ENCODE results near the gene ACOX3.

ACOX3 gene

GRCh38 chr4:8385106-8385505 lies 55.4 kb downstream of the ACOX3 start:
- TF ChIP-seq CTCF (IDR thresholded peaks at IDR 0.05; ENCODE audit: insufficient read depth, missing control alignments), result no peak
- DNase-seq (ENCODE audit: insufficient read length, low spot score) (no peak), FAIRE-seq (no peak)

- FAIRE-seq (no peak), DNase-seq (ENCODE audit: insufficient read length, low spot score) (no peak)
Measured at GRCh38 chr4:8384397-8385060, 56.0 kb downstream of the ACOX3 start.

GRCh38 chr4:8383451-8384160 lies 56.9 kb downstream of the ACOX3 start:
- no peak for TF ChIP-seq CTCF (IDR thresholded peaks at IDR 0.05; ENCODE audit: insufficient read depth, missing control alignments)
- FAIRE-seq (no peak), DNase-seq (ENCODE audit: insufficient read length, low spot score) (no peak)

More at GRCh38 chr4:8384397-8385060, 56.0 kb downstream of the ACOX3 start:
- TF ChIP-seq CTCF (IDR thresholded peaks at IDR 0.05; ENCODE audit: insufficient read depth, missing control alignments), result no peak

GRCh38 chr4:8383016-8383415 lies 57.5 kb downstream of the ACOX3 start:
- no peak for DNase-seq (ENCODE audit: insufficient read length, low spot score)
- FAIRE-seq, result no peak
- TF ChIP-seq CTCF (IDR thresholded peaks at IDR 0.05; ENCODE audit: insufficient read depth, missing control alignments), result no peak

- DNase-seq (ENCODE audit: insufficient read length, low spot score), result no peak
- FAIRE-seq, result no peak
- TF ChIP-seq CTCF (IDR thresholded peaks at IDR 0.05; ENCODE audit: insufficient read depth, missing control alignments), result no peak
Measured at GRCh38 chr4:8381814-8382581, 58.5 kb downstream of the ACOX3 start.

- no peak for FAIRE-seq
- TF ChIP-seq CTCF (IDR thresholded peaks at IDR 0.05; ENCODE audit: insufficient read depth, missing control alignments), result no peak
- DNase-seq (ENCODE audit: insufficient read length, low spot score), result no peak
Measured at GRCh38 chr4:8380511-8381415, 59.8 kb downstream of the ACOX3 start.

All from D721Med (cell line).